G401 (cell line): Measurements from ENCODE around the gene TGFBR3. TPM values are rescaled to one million over a fixed set of nuclear protein-coding genes. Genes with fewer than 3 reads are reported as not detected.
"Not testable (repeated sequence)": the region's sequence is repeated elsewhere in the genome, so short reads cannot be mapped to it uniquely, and the experiment has no call there.

Experiments used
- DNase-seq: peaks from one replicate; pipeline ENCODE4 v3.0.0-alpha.2; 2015; ENCODE audit warnings: low spot score
- in situ Hi-C: cut with HindIII; loops from 2 replicates; pipeline ENCODE4 v1.10.0; 2016; ENCODE audit warnings: low sequenced_read_pairs, mixed read lengths
- total RNA-seq: library from RNA; depleted of rRNA; stranded (reverse); fragments of >200 nt; shearing (Covaris generic); gene quantifications from 2 replicates; pipeline ENCODE4 v1.2.3, GENCODE V29; 2014

The TGFBR3 gene
- total RNA-seq, 1 experiment from 2014 or later = 33.6 TPM

DNA sequence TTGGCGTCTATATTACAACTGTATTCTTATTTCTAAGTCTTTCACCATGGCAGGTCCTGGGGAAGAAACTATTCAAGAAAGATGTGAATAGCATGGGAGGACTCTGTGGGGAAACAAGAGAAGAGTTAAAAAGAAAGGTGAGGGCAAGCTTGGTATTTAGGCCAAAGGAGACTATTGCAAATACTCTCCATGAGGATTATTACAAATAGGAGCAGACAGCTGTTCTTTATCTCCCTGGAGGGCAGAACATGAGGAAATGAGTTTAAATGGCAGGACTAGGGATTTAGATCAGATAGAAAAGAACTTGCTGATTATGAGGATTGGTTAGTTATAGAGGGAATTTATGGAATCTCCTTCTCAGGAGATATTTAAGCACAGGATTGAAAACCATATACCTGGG is 198.5 kb downstream of the TGFBR3 start:
- no peak for DNase-seq
- in situ Hi-C loops = no loop called here

- in situ Hi-C loops = no loop called here
- no peak for DNase-seq
Observed at GRCh38 chr1:91685994-91686393, 200.0 kb downstream of the TGFBR3 start.

GRCh38 chr1:91684481-91685196 is 201.3 kb downstream of the TGFBR3 start:
- in situ Hi-C loops = no loop called here

GRCh38 chr1:91683598-91683951 is 202.4 kb downstream of the TGFBR3 start:
- in situ Hi-C loops = no loop called here
- DNase-seq = no peak

More at GRCh38 chr1:91684481-91685196, 201.3 kb downstream of the TGFBR3 start:
- DNase-seq = no peak

DNA sequence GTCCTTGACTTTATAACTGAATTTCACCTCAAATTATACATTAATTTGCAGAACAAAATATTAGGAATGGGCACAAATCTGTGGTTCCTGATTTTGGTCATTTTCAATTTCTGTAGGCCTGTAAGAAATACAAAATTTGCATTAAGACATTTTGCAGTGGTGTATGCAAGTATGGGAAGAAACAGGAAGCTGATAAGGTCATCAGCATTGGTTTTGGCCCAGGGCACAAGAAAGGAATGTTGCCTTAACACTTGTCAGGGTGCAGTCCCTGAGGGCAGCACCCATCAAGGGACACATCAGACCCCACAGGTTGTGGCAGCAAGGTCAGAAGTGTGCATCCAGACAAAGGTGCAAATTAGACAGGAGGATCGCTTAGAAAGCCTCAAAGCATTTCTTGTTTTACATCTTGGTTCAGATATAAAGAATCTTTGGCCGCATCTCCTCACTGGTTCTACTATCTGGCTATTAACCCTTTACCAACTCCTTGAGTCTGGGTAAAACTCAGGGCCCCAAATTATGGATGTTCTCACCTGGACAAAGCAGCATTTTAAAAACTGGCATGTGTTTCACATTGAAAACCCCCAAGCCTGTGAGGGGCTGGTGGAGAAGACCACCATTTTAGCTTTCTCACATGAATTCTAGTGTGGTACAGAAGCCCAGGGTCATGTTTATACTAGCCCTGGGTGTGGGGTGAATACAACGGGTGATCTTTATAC is 202.9 kb downstream of the TGFBR3 start:
- in situ Hi-C loops = no loop called here

DNA sequence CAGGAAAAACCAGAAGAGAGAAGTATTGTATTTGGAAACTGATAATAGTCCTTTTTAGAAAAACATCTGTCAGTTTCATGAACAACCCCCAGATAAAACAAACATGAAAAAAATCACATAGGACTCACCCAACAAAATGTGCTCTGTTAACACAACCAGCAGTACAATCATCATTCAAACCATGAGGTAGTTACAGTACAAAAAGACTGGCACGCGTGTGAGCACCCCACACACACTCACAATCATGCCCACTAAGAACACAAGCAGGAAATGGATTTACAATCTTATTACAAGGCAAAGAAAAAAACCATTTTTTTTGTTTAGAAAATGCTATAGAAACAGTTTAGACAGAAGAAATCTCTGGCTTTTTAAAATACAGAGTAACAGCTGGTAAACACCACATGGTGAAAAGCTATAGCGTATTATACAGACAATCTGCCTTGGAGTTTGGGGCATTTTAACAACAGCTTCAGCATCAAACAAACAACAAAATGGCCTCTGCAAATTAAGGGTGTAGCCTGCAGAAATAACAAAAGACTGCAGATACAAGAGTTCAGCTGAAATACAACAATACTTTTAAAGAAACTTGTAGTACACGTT is 205.3 kb downstream of the TGFBR3 start:
- in situ Hi-C loops = no loop called here
- DNase-seq = no peak

More for the DNA sequence above, 202.9 kb downstream of the TGFBR3 start:
- no peak for DNase-seq

DNA sequence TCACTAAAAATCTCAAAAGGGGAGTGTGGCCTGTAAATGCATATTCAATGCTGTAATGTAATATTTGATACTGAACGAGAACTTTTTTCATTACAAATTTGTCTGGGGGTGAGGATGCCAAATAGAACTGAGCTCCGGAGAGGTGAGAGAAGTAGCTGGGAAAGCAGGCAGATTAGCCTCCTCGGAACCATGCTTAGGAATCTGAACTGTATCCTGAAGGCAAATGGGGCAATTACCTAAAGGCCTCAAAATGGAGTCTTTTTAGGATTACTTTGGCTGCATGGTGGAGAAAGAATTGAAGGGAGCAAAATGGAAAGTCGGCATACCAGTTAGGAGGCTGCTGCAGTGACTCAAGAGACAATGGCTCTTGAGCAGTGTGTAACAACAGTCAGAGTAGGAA is 206.5 kb downstream of the TGFBR3 start:
- DNase-seq = no peak
- in situ Hi-C loops = no loop called here

- in situ Hi-C loops = no loop called here
- DNase-seq = no peak
Observed at GRCh38 chr1:91676030-91676429, 209.9 kb downstream of the TGFBR3 start.

- in situ Hi-C loops = no loop called here
- DNase-seq = no peak
Observed at GRCh38 chr1:91674107-91674506, 211.8 kb downstream of the TGFBR3 start.

DNA sequence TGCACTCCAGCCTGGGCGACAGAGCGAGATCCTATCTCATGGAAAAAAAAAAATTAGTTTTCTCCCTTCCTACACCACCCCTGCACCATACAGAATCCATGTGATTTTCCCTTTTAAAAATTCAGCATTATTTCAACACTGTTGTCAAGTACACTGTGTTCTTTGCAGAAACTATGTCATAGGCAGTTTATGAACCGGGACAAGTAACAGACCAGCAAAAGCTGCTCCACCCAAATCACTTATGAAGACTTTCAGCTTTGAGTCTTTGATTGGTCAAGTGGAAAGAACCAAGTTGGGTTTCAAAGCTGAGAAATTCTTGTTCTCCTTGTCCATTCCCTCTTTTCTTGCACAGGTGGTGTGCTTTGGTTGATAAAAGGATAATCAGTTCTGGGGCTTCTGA is 212.3 kb downstream of the TGFBR3 start:
- in situ Hi-C loops = no loop called here
- no peak for DNase-seq

DNA sequence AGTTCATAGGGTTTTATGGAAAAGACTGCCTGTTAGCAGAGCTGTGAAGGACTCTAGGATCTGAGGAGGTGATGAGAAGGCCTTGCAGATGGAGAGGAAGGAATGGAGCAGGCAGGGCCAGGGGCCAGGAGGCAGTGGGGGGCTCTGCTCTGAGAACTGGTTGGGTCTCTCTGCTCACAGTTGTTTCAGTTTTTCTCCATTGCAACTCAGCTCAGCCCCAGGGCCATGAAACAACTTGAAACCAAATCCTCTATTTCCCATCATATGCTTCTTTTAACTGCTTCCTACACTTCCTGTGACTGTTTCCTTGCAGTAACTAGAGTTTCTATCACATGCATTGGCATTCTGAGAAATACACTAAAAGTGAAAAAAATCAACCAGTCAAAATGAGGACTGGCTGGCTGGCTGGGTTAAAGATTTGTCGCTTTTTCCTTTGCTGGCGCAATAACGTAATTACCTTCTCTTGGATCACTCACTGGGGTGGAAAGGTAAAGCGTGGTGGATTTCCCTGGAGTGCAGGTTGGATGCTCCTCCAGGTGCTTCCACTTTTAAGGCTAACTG is 213.3 kb downstream of the TGFBR3 start:
- in situ Hi-C loops = no loop called here
- DNase-seq = no peak

- no peak for DNase-seq
- in situ Hi-C loops = no loop called here
Observed at GRCh38 chr1:91670781-91671180, 215.2 kb downstream of the TGFBR3 start.

GRCh38 chr1:91669584-91670350 is 216.2 kb downstream of the TGFBR3 start:
- DNase-seq = no peak
- in situ Hi-C loops = no loop called here

GRCh38 chr1:91666651-91667050 is 219.3 kb downstream of the TGFBR3 start:
- DNase-seq, in situ Hi-C loops: not testable (repeated sequence)

- DNase-seq = no peak
- in situ Hi-C loops = no loop called here
Observed at GRCh38 chr1:91661121-91661520, 224.8 kb downstream of the TGFBR3 start.

- DNase-seq = no peak
- in situ Hi-C loops = no loop called here
Observed at GRCh38 chr1:91660708-91661107, 225.2 kb downstream of the TGFBR3 start.

GRCh38 chr1:91655912-91656449 is 230.0 kb downstream of the TGFBR3 start:
- in situ Hi-C loops = no loop called here
- no peak for DNase-seq

DNA sequence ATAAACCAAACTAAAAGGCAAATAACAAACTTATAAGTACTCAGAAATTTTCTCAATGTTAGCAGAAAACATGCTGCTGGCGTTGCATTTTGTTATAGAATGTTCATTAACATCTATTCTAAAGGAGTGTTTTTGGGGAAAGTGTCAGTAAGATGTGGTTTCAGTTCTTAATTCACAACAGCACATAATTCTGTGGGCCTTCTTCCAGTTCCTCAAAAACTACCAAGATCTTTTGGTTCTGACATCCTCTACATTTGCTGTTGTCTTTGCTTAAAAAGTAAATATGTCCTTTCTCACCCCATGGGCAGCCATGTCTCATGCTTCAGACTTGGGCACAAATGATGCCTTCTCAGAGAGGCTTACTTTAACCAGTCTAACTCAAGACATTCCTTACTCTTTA is 232.8 kb downstream of the TGFBR3 start:
- DNase-seq = no peak
- in situ Hi-C loops = no loop called here

- no peak for DNase-seq
- in situ Hi-C loops = no loop called here
Observed at GRCh38 chr1:91651661-91652071, 234.3 kb downstream of the TGFBR3 start.
